K562 treated with DMSO at 1 percent for 48 hours (cell line): Measurements from ENCODE around the gene UBXN11. TPM values are rescaled to one million over a fixed set of nuclear protein-coding genes. Genes with fewer than 3 reads are reported as not detected.

ENCODE experiments used
- total RNA-seq: library from RNA; unstranded; fragments of 300-600 nt; gene quantifications from 2 replicates; pipeline ENCODE4 v1.2.3, GENCODE V29; 2022; ENCODE audit warnings: low replicate concordance; ENCODE audit errors: extremely low read depth

The UBXN11 gene
- not detected in 2 replicates for total RNA-seq

GRCh38 chr1:26306290-26307229 lies at the start of gene UBXN11:
Gene UBXN11 (minus strand): TSS chr1:26306636. CDS start chr1:26302883, 3,753 bp downstream.

GRCh38 chr1:26353976-26354820 lies 47.8 kb upstream of the UBXN11 start, which contains the start of gene CRYBG2:
Gene CRYBG2 (minus strand): TSS chr1:26354130. CDS start chr1:26346657, 7,473 bp downstream.

GRCh38 chr1:26317612-26318337 lies 11.3 kb upstream of the UBXN11 start, which contains the start of gene CD52:
Gene CD52 (plus strand): TSS chr1:26317958. CDS start chr1:26318018, 60 bp downstream.

GRCh38 chr1:26279456-26280332 lies 26.7 kb downstream of the UBXN11 start, which contains the start of gene SH3BGRL3:
Gene SH3BGRL3 (plus strand): TSS chr1:26280086. CDS start chr1:26280156, 70 bp downstream.

GRCh38 chr1:26233903-26234643 lies 72.4 kb downstream of the UBXN11 start, which contains the start of gene CEP85:
Gene CEP85 (plus strand): TSS chr1:26234200. CDS start chr1:26239784, 5,584 bp downstream.

Other genes with a start within 250 kb of the UBXN11 start
- not detected in 2 replicates for gene TRIM63, start 239.0 kb downstream of the UBXN11 start, total RNA-seq
- not detected in 2 replicates for gene PDIK1L, start 194.8 kb downstream of the UBXN11 start, total RNA-seq
- not detected in 2 replicates for gene FAM110D, start 147.6 kb downstream of the UBXN11 start, total RNA-seq
- gene C1orf232, start 137.7 kb downstream of the UBXN11 start, total RNA-seq = not detected in 2 replicates
- not detected in 2 replicates for gene ZNF593, start 136.7 kb downstream of the UBXN11 start, total RNA-seq
- not detected in 2 replicates for gene ZNF593OS, start 134.8 kb downstream of the UBXN11 start, total RNA-seq
- not detected in 2 replicates for gene CNKSR1, start 129.1 kb downstream of the UBXN11 start, total RNA-seq
- gene CATSPER4, start 116.0 kb downstream of the UBXN11 start, total RNA-seq = not detected in 2 replicates
- gene CEP85, start 72.4 kb downstream of the UBXN11 start, total RNA-seq = not detected in 2 replicates
- gene SH3BGRL3, start 26.6 kb downstream of the UBXN11 start, total RNA-seq = not detected in 2 replicates
- not detected in 2 replicates for gene CD52, start 11.3 kb upstream of the UBXN11 start, total RNA-seq
- not detected in 2 replicates for gene CRYBG2, start 47.5 kb upstream of the UBXN11 start, total RNA-seq
- not detected in 2 replicates for gene ZNF683, start 66.1 kb upstream of the UBXN11 start, total RNA-seq
- not detected in 2 replicates for gene LIN28A, start 104.2 kb upstream of the UBXN11 start, total RNA-seq
- not detected in 2 replicates for gene DHDDS, start 125.7 kb upstream of the UBXN11 start, total RNA-seq
- 526 TPM in 1 of 2 replicates, not detected in the other for gene HMGN2, start 165.8 kb upstream of the UBXN11 start, total RNA-seq
- not detected in 2 replicates for gene RPS6KA1, start 223.1 kb upstream of the UBXN11 start, total RNA-seq